ENCODE results near the gene FGF3. TPM values are rescaled to one million over a fixed set of nuclear protein-coding genes. Genes with fewer than 3 reads are reported as not detected.
A peak's percentile ranks its signal among the peaks of the same experiment; 100 is the strongest.

FGF3 gene
- total and polyA plus RNA-seq, 11 donors = not detected

GRCh38 chr11:69797737-69798528, 21.3 kb downstream of the FGF3 start:
- no peak for ATAC-seq
- Histone ChIP-seq H3K27me3 (no peaks in the 10 kb centered on the region), H3K4me1 (no peaks in the 10 kb centered on the region), H3K4me3 (no peak overlapping the region), H3K27ac (no peak overlapping the region), H3K36me3 (no peaks in the 10 kb centered on the region), H3K9me3 (peaks cover 0 to 4% (median 0%) of the 10 kb centered on the region in 12 donors)
- 72 to 82% (median 77%) methylated on average over 7 to 14 of the region's 14 CpGs for WGBS, 4 donors
- DNase-seq = no peak
- intact Hi-C loops (cut with DNase I) = no loop called here
- TF ChIP-seq CTCF (IDR thresholded peaks at IDR 0.05) = no peak
- no peak for TF ChIP-seq POLR2A (IDR thresholded peaks at IDR 0.05)

GRCh38 chr11:69797156-69797555, 22.1 kb downstream of the FGF3 start:
- H3K27me3 ChIP-seq = no peaks in the 10 kb centered on the region
- no peak for TF ChIP-seq CTCF (IDR thresholded peaks at IDR 0.05)
- TF ChIP-seq POLR2A (IDR thresholded peaks at IDR 0.05) = no peak
- no peak overlapping the region for H3K4me3 ChIP-seq
- no peaks in the 10 kb centered on the region for H3K36me3 ChIP-seq
- no peaks in the 10 kb centered on the region for H3K4me1 ChIP-seq
- intact Hi-C loops (cut with DNase I) = no loop called here
- no peak for DNase-seq
- H3K9me3 ChIP-seq = peaks cover 0 to 4% (median 0%) of the 10 kb centered on the region in 12 donors
- H3K27ac ChIP-seq = no peak overlapping the region
- ATAC-seq = peak in 2 of 4 donors; percentile 49 to 59
- WGBS, 4 donors = 70 to 80% (median 77%) methylated on average over 12 to 14 of the region's 14 CpGs

- Histone ChIP-seq H3K9me3 (peaks cover 0 to 4% (median 0%) of the 10 kb centered on the region in 12 donors), H3K27ac (no peak overlapping the region), H3K27me3 (no peaks in the 10 kb centered on the region), H3K36me3 (no peaks in the 10 kb centered on the region), H3K4me1 (no peaks in the 10 kb centered on the region), H3K4me3 (no peak overlapping the region)
- DNase-seq (no peak), ATAC-seq (peak in 2 of 4 donors; percentile 28 to 63)
- TF ChIP-seq CTCF (IDR thresholded peaks at IDR 0.05) = no peak
- TF ChIP-seq POLR2A (IDR thresholded peaks at IDR 0.05) = no peak
- WGBS, 4 donors = 37 to 62% (median 53%) methylated on average over 9 of the region's 9 CpGs
- intact Hi-C loops (cut with DNase I) = no loop called here
Observed at GRCh38 chr11:69796063-69796462, 23.2 kb downstream of the FGF3 start.

GRCh38 chr11:69791276-69792180, 27.7 kb downstream of the FGF3 start:
- no peak for DNase-seq
- TF ChIP-seq POLR2A (IDR thresholded peaks at IDR 0.05) (no peak), CTCF (IDR thresholded peaks at IDR 0.05) (no peak)
- 72 to 82% (median 77%) methylated on average over 25 of the region's 25 CpGs for WGBS, 4 donors
- no peaks in the 10 kb centered on the region for H3K36me3 ChIP-seq
- intact Hi-C loops (cut with DNase I) = no loop called here
- no peak overlapping the region for H3K4me3 ChIP-seq
- no peaks in the 10 kb centered on the region for H3K4me1 ChIP-seq
- no peak for ATAC-seq
- peaks cover 0 to 13% (median 0%) of the 10 kb centered on the region in 9 donors for H3K27me3 ChIP-seq
- H3K9me3 ChIP-seq = no peaks in the 10 kb centered on the region
- peak overlapping the region in 1 of 12 donors; percentile 9 for H3K27ac ChIP-seq
